Omental fat pad (tissue), 4 donors: ENCODE results near the gene ALAD. TPM values are rescaled to one million over a fixed set of nuclear protein-coding genes. Genes with fewer than 3 reads are reported as not detected.
"Not testable (repeated sequence)": the region's sequence is repeated elsewhere in the genome, so short reads cannot be mapped to it uniquely, and the experiment has no call there.

Experiments used
- ATAC-seq: fragments of 150-250 bp; one replicate; pipeline ENCODE4 v1.9.1; 2016; ENCODE audit warnings: mild to moderate bottlenecking, moderate library complexity; ENCODE audit not compliant: low FRiP score
- DNase-seq: peaks from one replicate; pipeline ENCODE4 v3.0.0-alpha.2; 2019; ENCODE audit warnings: low spot score
- CTCF ChIP-seq, 3 donors: fragments of 450-650 bp; IDR thresholded peaks; one replicate each; pipeline ENCODE4 v1.5.1; 2016 to 2017; ENCODE audit warnings: antibody characterized with exemption in 3 of 3, mild to moderate bottlenecking in 3 of 3, moderate library complexity in 2 of 3
- total RNA-seq, 4 donors: library from RNA; depleted of rRNA; stranded (reverse); fragments of >200 nt; gene quantifications; one replicate each; pipeline ENCODE4 v1.1.0, GENCODE V29; 2016

ALAD gene
- total RNA-seq, 4 donors from 2014 or later: 24.7 to 28.9 (median 25.7) TPM

GRCh38 chr9:113389451-113389850, 11.6 kb downstream of the ALAD start:
- no peak for TF ChIP-seq CTCF (IDR thresholded peaks at IDR 0.05)
- no peak for ATAC-seq
- DNase-seq: no peak

- TF ChIP-seq CTCF (IDR thresholded peaks at IDR 0.05): no peak
- DNase-seq (no peak), ATAC-seq (no peak)
Measured at GRCh38 chr9:113388833-113389232, 12.3 kb downstream of the ALAD start.

DNA sequence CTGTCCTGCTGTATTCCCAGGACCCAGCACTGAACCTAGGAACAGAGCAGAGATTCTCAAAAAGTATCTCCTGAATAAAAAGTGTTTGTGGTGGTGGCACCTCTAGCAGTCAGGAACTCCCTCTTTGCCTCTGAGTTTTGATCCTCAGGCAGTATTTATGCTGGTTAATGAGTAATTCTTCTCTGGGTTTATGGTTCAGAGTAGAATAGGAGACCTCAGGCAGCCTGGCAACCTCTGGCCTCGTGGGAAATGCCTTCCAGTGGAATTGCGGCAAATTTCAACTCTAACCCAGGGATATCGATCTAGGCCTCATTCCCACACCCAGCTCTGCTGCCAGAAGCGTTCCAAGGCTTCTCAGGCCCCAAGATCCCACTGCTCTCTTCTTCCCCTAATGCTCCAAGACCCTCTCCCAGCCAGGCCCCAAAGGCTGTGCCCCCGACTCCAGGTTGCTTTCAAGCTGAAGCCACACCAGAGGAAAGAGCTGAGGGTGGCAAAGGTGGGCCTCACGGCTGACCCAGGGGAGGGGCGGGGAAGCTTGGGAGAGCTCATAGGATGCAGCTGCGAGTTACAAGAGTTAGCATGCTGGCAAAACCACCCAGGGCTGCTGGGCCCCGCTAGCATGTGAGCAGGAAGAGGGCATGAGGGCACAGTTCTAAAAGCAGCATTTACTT, 13.4 kb downstream of the ALAD start:
- no peak for ATAC-seq
- TF ChIP-seq CTCF (IDR thresholded peaks at IDR 0.05): no peak
- no peak for DNase-seq

- DNase-seq: no peak
- TF ChIP-seq CTCF (IDR thresholded peaks at IDR 0.05): no peak
- no peak for ATAC-seq
Measured at GRCh38 chr9:113386571-113387393, 14.3 kb downstream of the ALAD start.

DNA sequence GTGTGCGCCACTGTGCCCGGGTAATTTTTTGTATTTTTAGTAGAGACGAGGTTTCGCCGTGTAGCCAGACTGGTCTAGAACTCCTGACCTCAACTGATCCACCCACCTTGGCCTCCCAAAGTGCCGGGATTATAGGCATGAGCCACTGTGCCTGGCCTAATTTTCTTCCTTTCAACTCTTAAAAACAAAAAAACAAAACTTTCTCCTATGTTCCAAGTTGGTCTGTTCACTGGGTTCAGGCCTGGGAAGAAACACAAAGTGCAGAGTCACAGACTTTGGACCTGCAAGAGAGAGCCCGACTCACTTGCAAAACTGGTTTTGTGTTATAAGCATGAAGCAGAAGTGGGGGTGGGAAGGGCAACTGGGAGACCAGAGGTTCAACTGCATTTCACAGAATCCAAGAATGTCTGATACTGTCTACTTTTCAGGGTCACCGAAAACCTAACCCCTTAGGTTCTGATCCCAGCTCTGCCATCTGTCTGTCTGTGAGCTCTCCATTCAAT, 19.1 kb downstream of the ALAD start:
- ATAC-seq (no peak), DNase-seq (no peak)
- TF ChIP-seq CTCF (IDR thresholded peaks at IDR 0.05): no peak

GRCh38 chr9:113381441-113381840, 19.6 kb downstream of the ALAD start:
- DNase-seq, ATAC-seq: not testable (repeated sequence)

GRCh38 chr9:113380869-113381378, 20.2 kb downstream of the ALAD start:
- TF ChIP-seq CTCF (IDR thresholded peaks at IDR 0.05): no peak
- ATAC-seq (no peak), DNase-seq (no peak)

GRCh38 chr9:113379829-113380210, 21.3 kb downstream of the ALAD start:
- not testable (repeated sequence) for DNase-seq, ATAC-seq

DNA sequence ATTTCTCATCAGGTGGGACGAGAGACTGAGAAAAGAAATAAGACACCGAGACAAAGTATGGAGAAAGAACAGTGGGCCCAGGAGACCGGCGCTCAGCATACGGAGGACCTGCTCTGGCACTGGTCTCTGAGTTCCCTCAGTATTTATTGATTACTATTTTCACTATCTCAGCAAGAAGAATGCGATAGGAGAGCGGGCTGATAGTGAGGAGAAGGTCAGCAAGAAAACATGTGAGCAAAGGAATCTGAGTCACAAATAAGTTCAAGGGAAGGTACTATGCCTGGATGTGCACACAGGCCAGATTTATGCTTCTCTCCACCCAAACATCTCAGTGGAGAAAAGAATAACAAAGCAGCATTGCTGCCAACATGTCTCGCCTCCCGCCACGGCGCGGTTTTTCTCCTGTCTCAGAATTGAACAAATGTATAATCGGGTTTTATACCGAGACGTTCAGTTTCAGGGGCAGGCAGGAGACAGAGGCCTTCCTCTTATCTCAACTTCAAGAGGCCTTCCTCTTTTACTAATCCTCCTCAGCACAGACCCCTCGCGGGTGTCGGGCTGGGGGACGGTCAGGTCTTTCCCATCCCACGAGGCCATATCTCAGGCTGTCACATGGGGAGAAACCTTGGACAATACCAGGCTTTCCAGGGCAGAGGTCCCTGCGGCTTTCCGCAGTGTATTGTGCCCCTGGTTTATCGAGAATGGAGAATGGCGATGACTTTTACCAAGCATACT, 21.8 kb downstream of the ALAD start:
- not testable (repeated sequence) for DNase-seq, ATAC-seq
